Endodermal cell (in vitro differentiated cells): ENCODE data around the gene CLHC1. TPM values are rescaled to one million over a fixed set of nuclear protein-coding genes. Genes with fewer than 3 reads are reported as not detected.

Source experiments
- DNase-seq: peaks from one replicate; pipeline ENCODE4 v3.0.0-alpha.2; 2017
- H3K27ac ChIP-seq: 2 replicates; pipeline ENCODE4 v1.5.1; 2013; ENCODE audit warnings: mild to moderate bottlenecking, low read depth, low read length, moderate library complexity
- H3K27me3 ChIP-seq: 2 replicates; pipeline ENCODE4 v1.6.1; 2013; ENCODE audit warnings: mild to moderate bottlenecking, low read length, moderate library complexity; ENCODE audit not compliant: insufficient read depth, control insufficient read depth, poor library complexity, severe bottlenecking
- H3K36me3 ChIP-seq: 2 replicates; pipeline ENCODE4 v1.7.0; 2013; ENCODE audit warnings: mild to moderate bottlenecking, low read length, moderate library complexity; ENCODE audit not compliant: control insufficient read depth, insufficient read depth
- H3K4me1 ChIP-seq: one replicate; pipeline ENCODE4 v1.7.0; 2013; ENCODE audit warnings: low read length; ENCODE audit not compliant: control insufficient read depth, insufficient read depth
- H3K4me3 ChIP-seq: 2 replicates; pipeline ENCODE4 v1.5.1; 2013; ENCODE audit warnings: mild to moderate bottlenecking, low read length, moderate library complexity
- H3K9ac ChIP-seq: 2 replicates; pipeline ENCODE4 v1.6.1; 2013; ENCODE audit warnings: mild to moderate bottlenecking, low read length, moderate library complexity; ENCODE audit not compliant: poor library complexity, severe bottlenecking; ENCODE audit errors: extremely low read depth
- H3K9me3 ChIP-seq: 2 replicates; pipeline ENCODE4 v1.6.1; 2013; ENCODE audit warnings: mild to moderate bottlenecking, low read length, moderate library complexity; ENCODE audit not compliant: control insufficient read depth
- H3K27ac Mint-ChIP-seq: 2 replicates; pipeline ENCODE4 v1.8.0; 2020; ENCODE audit warnings: mixed read lengths
- H3K27me3 Mint-ChIP-seq: 2 replicates; pipeline ENCODE4 v1.8.0; 2021; ENCODE audit warnings: mild to moderate bottlenecking, mixed read lengths; ENCODE audit not compliant: insufficient read depth
- H3K36me3 Mint-ChIP-seq: 2 replicates; pipeline ENCODE4 v1.8.0; 2020; ENCODE audit warnings: low read depth, mixed read lengths
- H3K4me1 Mint-ChIP-seq: 2 replicates; pipeline ENCODE4 v1.8.0; 2020; ENCODE audit warnings: mixed read lengths
- H3K4me3 Mint-ChIP-seq: 2 replicates; pipeline ENCODE4 v1.8.0; 2020; ENCODE audit warnings: mild to moderate bottlenecking, moderate library complexity, mixed read lengths
- H3K9me3 Mint-ChIP-seq: 2 replicates; pipeline ENCODE4 v1.8.0; 2020; ENCODE audit warnings: mild to moderate bottlenecking, mixed read lengths
- WGBS, 2 experiments: methylation state at CpG; one replicate each; pipeline versions ENCODE4 v1.1.5 to v1.1.7; 2013; ENCODE audit warnings: missing lambda C conversion rate in 2 of 2, mixed read lengths in 1 of 2; ENCODE audit not compliant: insufficient coverage in 1 of 2, insufficient read length in 1 of 2; 5-methylcytosine and 5-hydroxymethylcytosine counted together
- total RNA-seq, 2 donors: library from RNA; stranded (reverse); fragmentation: NEBNext Ultra II Directional in 1 of 2; extraction: Animal tissue kit (Norgen Biotek cat#: 25700) in 1 of 2; gene quantifications; 2 replicates in 1 of 2; 3 replicates in 1 of 2; pipeline ENCODE4 v1.2.1, GENCODE V29; 2021
- TF ChIP-seq, protein P1 (sequence below): fragments of 200-600 bp; sonication (generic); conservative IDR thresholded peaks from 2 replicates; pipeline ENCODE4 v1.5.0; 2021; ENCODE audit warnings: antibody characterized with exemption, mild to moderate bottlenecking

The CLHC1 gene
- total RNA-seq, 2 donors from 2014 or later = 15.4 to 17.9 TPM

DNA sequence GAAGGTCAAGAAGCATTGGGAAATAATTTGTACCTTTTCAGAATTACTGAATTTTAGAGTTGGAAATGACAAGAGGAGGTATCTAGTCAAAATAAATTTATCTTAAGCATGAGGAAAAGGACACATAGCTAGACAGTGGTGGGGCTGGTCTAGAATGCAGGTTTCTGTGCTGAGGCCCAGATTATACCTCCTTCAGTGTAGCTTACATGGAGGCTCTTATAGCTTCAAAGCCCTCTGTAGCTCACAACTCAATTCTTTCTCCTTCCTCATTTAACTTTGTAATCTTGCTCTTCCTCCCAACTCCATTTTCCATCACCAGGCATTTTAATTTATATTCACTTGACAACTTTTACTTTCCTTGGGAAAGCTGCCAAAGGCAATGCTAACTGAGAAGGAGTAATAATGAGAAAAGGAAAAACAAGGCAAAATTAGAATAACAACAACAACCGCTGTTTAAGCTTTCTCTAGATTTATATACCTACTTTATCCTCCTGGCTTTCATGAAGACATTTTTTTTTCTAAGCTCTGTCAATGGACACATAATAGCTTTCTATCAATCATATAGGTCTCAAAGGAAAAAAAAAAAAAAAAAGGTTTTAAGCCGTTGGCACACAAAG is 58.5 kb downstream of the CLHC1 start:
- Histone ChIP-seq H3K9ac (no peak overlapping the region), H3K4me3 (no peak overlapping the region), H3K9me3 (no peaks in the 10 kb centered on the region), H3K36me3 (peaks cover 14% of the 10 kb centered on the region), H3K27ac (no peak overlapping the region), H3K27me3 (no peaks in the 10 kb centered on the region), H3K4me1 (no peaks in the 10 kb centered on the region)
- TF ChIP-seq, protein P1, sequence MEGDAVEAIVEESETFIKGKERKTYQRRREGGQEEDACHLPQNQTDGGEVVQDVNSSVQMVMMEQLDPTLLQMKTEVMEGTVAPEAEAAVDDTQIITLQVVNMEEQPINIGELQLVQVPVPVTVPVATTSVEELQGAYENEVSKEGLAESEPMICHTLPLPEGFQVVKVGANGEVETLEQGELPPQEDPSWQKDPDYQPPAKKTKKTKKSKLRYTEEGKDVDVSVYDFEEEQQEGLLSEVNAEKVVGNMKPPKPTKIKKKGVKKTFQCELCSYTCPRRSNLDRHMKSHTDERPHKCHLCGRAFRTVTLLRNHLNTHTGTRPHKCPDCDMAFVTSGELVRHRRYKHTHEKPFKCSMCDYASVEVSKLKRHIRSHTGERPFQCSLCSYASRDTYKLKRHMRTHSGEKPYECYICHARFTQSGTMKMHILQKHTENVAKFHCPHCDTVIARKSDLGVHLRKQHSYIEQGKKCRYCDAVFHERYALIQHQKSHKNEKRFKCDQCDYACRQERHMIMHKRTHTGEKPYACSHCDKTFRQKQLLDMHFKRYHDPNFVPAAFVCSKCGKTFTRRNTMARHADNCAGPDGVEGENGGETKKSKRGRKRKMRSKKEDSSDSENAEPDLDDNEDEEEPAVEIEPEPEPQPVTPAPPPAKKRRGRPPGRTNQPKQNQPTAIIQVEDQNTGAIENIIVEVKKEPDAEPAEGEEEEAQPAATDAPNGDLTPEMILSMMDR = no peak
- 100% methylated on average over 1 of the region's 2 CpGs; no CpG with 5 or more reads in 1 of the 2 experiments for WGBS, 2 experiments
- Mint-ChIP-seq H3K27me3 (no peaks in the 10 kb centered on the region), H3K36me3 (peaks cover 2% of the 10 kb centered on the region), H3K4me3 (no peak overlapping the region), H3K9me3 (no peaks in the 10 kb centered on the region), H3K4me1 (peaks cover 2% of the 10 kb centered on the region), H3K27ac (no peak overlapping the region)
- no peak for DNase-seq

DNA sequence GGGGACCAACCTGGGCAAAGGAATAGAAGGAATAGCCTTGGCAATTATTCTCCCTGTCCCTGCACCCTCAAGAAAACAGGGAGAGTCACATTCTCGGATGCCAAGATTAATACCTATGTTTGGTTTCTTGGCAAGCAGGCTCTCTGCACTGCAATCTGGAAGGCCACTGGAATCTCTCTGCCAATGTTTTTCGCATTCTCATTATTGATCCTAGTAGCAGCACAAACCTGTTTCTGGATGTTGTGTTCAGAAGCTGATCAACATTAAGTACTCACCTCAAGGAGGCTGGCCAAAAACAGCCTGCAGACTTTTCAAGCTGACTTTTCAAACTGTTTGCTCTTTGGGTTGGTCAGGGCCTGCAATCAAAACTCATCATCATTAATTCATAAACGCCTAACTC is 62.2 kb downstream of the CLHC1 start:
- Histone ChIP-seq H3K4me1 (peaks cover 9% of the 10 kb centered on the region), H3K27ac (no peak overlapping the region), H3K27me3 (no peaks in the 10 kb centered on the region), H3K9me3 (no peaks in the 10 kb centered on the region), H3K9ac (no peak overlapping the region), H3K4me3 (no peak overlapping the region), H3K36me3 (peaks cover 9% of the 10 kb centered on the region)
- Mint-ChIP-seq H3K27ac (no peak overlapping the region), H3K36me3 (peaks cover 2% of the 10 kb centered on the region), H3K4me3 (no peak overlapping the region), H3K27me3 (no peaks in the 10 kb centered on the region), H3K9me3 (no peaks in the 10 kb centered on the region), H3K4me1 (peaks cover 26% of the 10 kb centered on the region)
- 88 to 90% methylated on average over 3 of the region's 3 CpGs for WGBS, 2 experiments
- no peak for DNase-seq
- TF ChIP-seq, protein P1 = no peak

DNA sequence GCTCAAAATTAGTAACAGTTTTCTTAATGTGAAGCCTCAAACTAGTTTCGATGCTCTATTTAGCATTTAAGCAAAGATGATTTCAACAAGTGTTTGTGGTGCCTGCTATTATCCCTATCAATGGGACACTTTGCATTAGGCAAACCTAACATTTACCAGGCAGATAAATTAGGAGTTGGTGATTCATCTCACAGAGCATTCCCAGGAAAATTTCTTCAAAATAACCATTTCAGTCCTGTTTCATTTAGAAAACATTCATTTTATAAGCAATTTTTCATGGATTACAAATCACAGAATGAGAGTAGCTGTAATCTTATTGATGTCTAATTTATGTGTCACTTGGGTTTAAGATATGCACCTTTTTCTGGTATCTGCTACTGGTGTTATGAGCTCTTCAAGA is 62.7 kb downstream of the CLHC1 start:
- Histone ChIP-seq H3K9ac (no peak overlapping the region), H3K27me3 (no peaks in the 10 kb centered on the region), H3K27ac (no peak overlapping the region), H3K4me3 (no peak overlapping the region), H3K9me3 (no peaks in the 10 kb centered on the region), H3K4me1 (peaks cover 10% of the 10 kb centered on the region), H3K36me3 (peaks cover 7% of the 10 kb centered on the region)
- Mint-ChIP-seq H3K4me3 (no peak overlapping the region), H3K4me1 (peaks cover 31% of the 10 kb centered on the region), H3K36me3 (peaks cover 2% of the 10 kb centered on the region), H3K9me3 (no peaks in the 10 kb centered on the region), H3K27me3 (no peaks in the 10 kb centered on the region), H3K27ac (no peak overlapping the region)
- no peak for DNase-seq
- TF ChIP-seq, protein P1 = no peak
- 89 to 92% methylated on average over 1 of the region's 1 CpG for WGBS, 2 experiments
